ENCODE data around the gene PPP1R9A.

GRCh38 chr7:95321720-95322119, 414.3 kb downstream of the PPP1R9A start:
- TF ChIP-seq, protein P1, sequence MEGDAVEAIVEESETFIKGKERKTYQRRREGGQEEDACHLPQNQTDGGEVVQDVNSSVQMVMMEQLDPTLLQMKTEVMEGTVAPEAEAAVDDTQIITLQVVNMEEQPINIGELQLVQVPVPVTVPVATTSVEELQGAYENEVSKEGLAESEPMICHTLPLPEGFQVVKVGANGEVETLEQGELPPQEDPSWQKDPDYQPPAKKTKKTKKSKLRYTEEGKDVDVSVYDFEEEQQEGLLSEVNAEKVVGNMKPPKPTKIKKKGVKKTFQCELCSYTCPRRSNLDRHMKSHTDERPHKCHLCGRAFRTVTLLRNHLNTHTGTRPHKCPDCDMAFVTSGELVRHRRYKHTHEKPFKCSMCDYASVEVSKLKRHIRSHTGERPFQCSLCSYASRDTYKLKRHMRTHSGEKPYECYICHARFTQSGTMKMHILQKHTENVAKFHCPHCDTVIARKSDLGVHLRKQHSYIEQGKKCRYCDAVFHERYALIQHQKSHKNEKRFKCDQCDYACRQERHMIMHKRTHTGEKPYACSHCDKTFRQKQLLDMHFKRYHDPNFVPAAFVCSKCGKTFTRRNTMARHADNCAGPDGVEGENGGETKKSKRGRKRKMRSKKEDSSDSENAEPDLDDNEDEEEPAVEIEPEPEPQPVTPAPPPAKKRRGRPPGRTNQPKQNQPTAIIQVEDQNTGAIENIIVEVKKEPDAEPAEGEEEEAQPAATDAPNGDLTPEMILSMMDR (IDR thresholded peaks at IDR 0.05) = no peak
- TF ChIP-seq EP300 (IDR thresholded peaks at IDR 0.05) (no peak), POLR2A (IDR thresholded peaks at IDR 0.05) (no peak)

All from tibial nerve (tissue), 4 donors.